GM19463 (cell line): Measurements from ENCODE around the gene USP43.
"Not testable (repeated sequence)": the region's sequence is repeated elsewhere in the genome, so short reads cannot be mapped to it uniquely, and the experiment has no call there.

Source experiments
- ATAC-seq: cut with Tn5 transposase; IDR thresholded peaks from one replicate; pipeline ENCODE4 v1.9.1; 2021; ENCODE audit warnings: mild to moderate bottlenecking, moderate library complexity; ENCODE audit not compliant: unreplicated experiment

Gene USP43

GRCh38 chr17:9644910-9645751 lies at the start of gene USP43:
Gene USP43, plus strand, starts transcription at chr17:9645517. Its CDS starts 116 bp downstream, at chr17:9645633.
- ATAC-seq = no peak

- ATAC-seq = not testable (repeated sequence)
Measured at GRCh38 chr17:9597638-9598037, 47.7 kb upstream of the USP43 start.

GRCh38 chr17:9598661-9599060 lies 46.7 kb upstream of the USP43 start:
- ATAC-seq = no peak

- ATAC-seq = not testable (repeated sequence)
Measured at GRCh38 chr17:9604583-9604982, 40.7 kb upstream of the USP43 start.

GRCh38 chr17:9606453-9606852 lies 38.9 kb upstream of the USP43 start:
- no peak for ATAC-seq

GRCh38 chr17:9607058-9607457 lies 38.3 kb upstream of the USP43 start:
- not testable (repeated sequence) for ATAC-seq

- ATAC-seq = no peak
Measured at GRCh38 chr17:9611557-9611956, 33.8 kb upstream of the USP43 start.

- ATAC-seq = no peak
Measured at GRCh38 chr17:9612006-9612405, 33.3 kb upstream of the USP43 start.

- no peak for ATAC-seq
Measured at GRCh38 chr17:9615486-9615885, 29.8 kb upstream of the USP43 start.

GRCh38 chr17:9622961-9623360 lies 22.4 kb upstream of the USP43 start:
- no peak for ATAC-seq

GRCh38 chr17:9628509-9628908 lies 16.8 kb upstream of the USP43 start:
- ATAC-seq = no peak

GRCh38 chr17:9632741-9633140 lies 12.6 kb upstream of the USP43 start:
- ATAC-seq = no peak

- ATAC-seq = no peak
Measured at GRCh38 chr17:9635340-9635739, 10.0 kb upstream of the USP43 start.

- no peak for ATAC-seq
Measured at GRCh38 chr17:9636501-9636900, 8.8 kb upstream of the USP43 start.

- not testable (repeated sequence) for ATAC-seq
Measured at GRCh38 chr17:9640388-9640787, 4.9 kb upstream of the USP43 start.

- ATAC-seq = no peak
Measured at GRCh38 chr17:9643611-9644010, 1.7 kb upstream of the USP43 start.

- ATAC-seq = no peak
Measured at GRCh38 chr17:9645851-9646545, 681 bp downstream of the USP43 start.

GRCh38 chr17:9646546-9646885 lies 1.2 kb downstream of the USP43 start:
- ATAC-seq = no peak

- ATAC-seq = no peak
Measured at GRCh38 chr17:9647014-9647413, 1.7 kb downstream of the USP43 start.

GRCh38 chr17:9648521-9649110 lies 3.3 kb downstream of the USP43 start:
- ATAC-seq = no peak

GRCh38 chr17:9658593-9659211 lies 13.4 kb downstream of the USP43 start:
- ATAC-seq = no peak
